ENCODE results near the gene E2F6.

- no peak for TF ChIP-seq CTCF (IDR thresholded peaks at IDR 0.05)
- TF ChIP-seq POLR2A (IDR thresholded peaks at IDR 0.05), result no peak
Measured at GRCh38 chr2:11467129-11467649, 1.2 kb upstream of the E2F6 start.
